ENCODE measurements around the gene TMEM167B.

DNA sequence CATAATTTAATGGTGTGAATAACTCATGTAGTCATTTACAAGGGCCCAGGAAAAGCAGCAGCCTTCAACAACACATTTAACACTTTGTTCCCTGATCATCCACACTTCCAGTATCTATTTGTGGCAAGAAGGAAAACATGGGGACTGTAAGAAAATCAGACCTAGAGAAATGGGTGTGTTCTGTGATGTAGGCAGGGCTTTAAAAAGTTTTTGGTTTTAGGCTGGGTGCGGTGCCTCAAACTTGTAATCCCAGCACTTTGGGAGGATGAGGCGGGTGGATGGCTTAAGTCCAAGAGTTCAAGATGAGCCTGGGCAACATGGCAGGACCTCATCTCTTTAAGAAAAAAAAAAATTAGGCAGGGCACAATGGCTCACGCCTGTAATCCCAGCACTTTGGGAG lies 34.5 kb upstream of the TMEM167B start:
- TF ChIP-seq, protein P1, sequence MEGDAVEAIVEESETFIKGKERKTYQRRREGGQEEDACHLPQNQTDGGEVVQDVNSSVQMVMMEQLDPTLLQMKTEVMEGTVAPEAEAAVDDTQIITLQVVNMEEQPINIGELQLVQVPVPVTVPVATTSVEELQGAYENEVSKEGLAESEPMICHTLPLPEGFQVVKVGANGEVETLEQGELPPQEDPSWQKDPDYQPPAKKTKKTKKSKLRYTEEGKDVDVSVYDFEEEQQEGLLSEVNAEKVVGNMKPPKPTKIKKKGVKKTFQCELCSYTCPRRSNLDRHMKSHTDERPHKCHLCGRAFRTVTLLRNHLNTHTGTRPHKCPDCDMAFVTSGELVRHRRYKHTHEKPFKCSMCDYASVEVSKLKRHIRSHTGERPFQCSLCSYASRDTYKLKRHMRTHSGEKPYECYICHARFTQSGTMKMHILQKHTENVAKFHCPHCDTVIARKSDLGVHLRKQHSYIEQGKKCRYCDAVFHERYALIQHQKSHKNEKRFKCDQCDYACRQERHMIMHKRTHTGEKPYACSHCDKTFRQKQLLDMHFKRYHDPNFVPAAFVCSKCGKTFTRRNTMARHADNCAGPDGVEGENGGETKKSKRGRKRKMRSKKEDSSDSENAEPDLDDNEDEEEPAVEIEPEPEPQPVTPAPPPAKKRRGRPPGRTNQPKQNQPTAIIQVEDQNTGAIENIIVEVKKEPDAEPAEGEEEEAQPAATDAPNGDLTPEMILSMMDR (IDR thresholded peaks at IDR 0.05) = no peak
- TF ChIP-seq POLR2A (IDR thresholded peaks at IDR 0.05) = no peak
- no peak for TF ChIP-seq POLR2AphosphoS5 (IDR thresholded peaks at IDR 0.05)
- TF ChIP-seq EP300 (IDR thresholded peaks at IDR 0.05; ENCODE audit: low read depth) = no peak
